GM21526 (cell line): Measurements from ENCODE around the gene LCK.

Experiments used
- ATAC-seq: cut with Tn5 transposase; IDR thresholded peaks from one replicate; pipeline ENCODE4 v1.9.1; 2021; ENCODE audit warnings: moderate library complexity; ENCODE audit not compliant: unreplicated experiment, low FRiP score

Gene LCK

DNA sequence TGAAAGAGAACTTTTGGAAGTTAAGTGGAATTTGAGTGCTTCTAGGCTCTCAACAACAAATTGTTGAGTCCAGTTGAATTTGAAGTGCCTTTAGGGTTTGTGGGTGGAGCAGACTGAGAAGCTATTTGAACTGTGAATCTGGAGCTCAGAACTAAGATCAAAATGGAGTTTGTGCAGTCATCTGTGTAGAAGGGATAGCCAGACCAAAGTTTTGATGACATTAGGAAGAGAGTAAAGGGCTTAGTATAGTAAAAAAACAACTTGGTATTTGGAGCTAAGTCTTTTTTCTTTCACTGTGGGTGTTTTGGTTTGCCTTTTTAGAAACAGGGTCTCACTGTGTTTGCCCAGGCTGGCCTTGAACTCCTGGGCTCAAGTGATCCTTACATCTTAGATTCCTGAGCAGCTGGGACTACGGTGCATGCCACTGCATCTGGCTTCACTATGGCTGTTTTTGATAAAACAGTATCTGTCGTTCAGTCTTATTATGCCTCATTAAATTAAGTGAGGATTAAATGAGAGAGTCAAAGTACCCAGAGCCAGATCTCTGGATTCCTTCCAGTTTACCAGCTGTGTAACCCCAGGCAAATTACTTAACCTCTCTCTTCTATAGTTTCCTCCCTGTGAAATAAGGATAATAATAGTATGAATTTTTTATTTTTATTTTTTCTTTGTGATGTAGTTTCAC, 60.8 kb downstream of the LCK start:
- no peak for ATAC-seq

DNA sequence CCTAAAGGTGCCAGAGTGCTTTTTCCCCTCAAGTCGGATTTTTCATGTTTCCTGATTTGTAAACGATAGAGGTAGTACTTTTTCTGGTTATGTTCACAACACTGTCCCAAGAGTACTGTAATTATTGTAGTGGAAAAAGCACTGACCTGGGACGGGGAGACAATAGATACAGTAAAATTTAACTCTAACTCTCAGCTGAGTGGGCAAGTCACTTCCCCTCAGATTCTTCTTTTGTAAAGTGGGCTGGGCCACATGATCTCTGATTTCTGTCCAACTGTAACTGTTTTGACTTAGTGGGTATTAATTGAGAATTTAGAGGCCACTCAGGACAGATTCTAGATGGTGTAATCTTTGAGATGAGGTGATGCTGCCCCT, 65.8 kb downstream of the LCK start:
- no peak for ATAC-seq

DNA sequence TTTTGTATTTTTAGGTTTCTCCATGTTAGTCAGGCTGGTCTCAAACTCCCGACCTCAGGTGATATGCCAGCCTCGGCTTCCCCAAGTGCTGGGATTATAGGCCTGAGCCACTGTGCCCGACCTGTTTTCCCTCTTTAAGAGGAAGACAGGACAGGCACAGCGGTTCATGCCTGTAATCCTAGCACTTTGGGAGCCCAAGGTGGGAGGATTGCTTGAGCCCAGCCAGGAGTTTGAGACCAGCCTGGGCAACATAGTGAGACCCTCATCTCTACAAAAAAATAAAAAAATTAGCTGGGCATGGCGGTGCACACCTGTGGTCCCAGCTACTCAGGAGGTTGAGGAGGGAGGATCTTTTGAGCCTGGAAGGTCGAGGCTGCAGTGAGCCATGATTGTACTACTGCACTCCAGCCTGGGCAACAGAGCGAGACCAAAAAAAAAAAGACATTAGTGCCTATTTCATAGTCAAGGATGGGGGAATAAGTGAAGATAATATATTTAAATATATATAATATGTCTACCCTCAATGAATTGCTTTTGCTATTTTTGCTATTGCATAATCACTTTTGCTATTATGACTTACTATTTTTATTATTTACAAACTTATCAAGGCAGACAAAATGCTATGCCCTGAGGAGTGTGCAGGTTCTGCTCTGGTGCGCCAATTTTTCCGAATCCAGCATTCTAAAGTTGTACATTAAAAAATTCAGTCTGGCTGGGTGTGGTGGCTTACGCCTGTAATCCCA, 67.2 kb downstream of the LCK start:
- no peak for ATAC-seq

DNA sequence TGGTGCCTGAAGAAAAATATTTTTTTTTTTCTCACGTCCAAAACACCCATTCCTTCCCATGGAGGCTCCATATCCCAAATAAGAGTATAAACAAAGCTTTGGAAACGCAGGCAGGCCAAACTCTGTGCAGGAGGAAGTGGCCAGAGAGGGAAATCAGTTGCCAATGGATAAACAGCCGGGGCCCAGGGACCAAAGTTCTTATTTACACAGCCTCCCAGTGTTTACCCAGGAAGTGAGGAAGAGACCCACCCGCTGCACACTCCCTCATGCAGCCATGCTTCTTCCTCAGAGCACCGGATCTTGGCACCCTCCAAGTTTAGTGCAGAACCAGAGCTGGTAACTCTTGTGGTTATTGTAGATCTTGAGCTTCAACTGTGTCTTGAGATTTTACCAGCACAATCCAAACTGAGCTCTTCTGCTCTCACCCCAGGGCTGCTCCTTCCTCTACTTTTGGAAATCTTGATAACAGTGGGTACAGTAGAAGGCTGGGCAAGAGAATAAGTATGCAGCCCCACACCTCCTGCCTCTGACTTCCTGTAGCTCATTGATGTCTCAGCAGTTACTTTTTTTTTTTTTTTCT, 70.7 kb downstream of the LCK start:
- ATAC-seq, result no peak

DNA sequence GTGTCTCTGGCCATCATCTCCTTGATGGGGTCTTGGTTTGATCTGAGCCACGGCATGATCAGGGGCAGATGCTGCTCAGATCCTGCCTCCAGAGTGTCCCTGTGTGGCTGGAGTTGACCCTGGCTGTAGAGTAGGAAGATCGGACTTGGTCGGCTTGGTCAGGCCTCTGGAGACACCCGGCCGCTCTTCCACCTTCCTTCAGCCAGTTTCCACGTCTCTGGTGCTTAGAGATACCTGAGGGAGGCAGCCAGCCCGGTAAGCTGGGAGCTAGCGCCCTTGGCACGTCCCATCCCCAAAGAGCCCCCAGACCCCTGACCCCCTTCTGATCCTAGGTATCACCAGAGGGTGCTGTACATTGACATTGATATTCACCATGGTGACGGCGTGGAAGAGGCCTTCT, 76.1 kb downstream of the LCK start:
- ATAC-seq, result no peak

DNA sequence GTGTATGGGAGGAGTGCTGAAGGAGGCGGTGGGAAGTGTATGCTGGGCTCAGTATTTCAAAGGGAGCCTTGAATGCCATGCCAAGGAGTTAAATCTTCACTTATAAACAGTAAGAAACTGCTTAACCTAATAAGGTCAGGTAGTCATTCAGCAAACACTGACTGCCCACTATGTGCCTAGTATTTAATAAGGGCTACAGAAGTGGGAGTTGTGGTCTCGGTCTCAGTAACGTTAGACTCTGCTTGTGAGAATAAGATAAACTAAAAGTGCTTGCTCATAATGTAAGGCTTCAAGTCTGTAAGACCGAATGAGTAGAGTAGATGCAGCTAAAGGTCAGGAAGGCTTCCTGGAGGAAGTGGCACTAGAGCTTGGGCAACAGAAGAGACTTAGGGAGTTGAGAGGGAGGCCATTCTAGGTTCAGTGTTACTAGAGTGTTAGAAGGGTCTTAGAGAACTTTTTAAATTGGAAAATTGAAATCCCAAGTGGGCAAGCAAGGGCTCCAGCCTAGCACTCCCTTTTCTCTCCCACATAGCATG, 78.9 kb downstream of the LCK start:
- no peak for ATAC-seq

DNA sequence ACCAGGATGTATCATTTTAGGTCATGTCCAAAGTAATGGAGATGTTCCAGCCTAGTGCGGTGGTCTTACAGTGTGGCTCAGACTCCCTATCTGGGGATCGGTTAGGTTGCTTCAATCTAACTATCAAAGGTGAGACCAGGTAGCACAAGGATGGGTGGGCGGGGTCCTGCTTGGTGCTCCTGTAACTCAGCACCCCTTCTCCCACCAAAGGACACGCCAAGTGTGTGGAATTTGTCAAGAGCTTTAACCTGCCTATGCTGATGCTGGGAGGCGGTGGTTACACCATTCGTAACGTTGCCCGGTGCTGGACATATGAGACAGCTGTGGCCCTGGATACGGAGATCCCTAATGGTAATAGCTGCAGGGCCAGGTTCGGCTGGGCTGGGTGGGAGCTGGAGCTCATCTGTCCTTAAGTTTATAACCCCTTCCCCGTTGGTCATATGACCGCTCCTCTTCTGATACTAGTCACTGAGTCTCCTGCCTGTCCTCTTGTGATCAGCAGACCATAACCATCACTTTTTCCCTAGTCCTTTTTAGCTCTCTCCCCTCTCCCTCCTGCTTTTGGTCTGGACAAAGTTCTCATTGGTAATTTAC, 79.6 kb downstream of the LCK start:
- ATAC-seq, result no peak

DNA sequence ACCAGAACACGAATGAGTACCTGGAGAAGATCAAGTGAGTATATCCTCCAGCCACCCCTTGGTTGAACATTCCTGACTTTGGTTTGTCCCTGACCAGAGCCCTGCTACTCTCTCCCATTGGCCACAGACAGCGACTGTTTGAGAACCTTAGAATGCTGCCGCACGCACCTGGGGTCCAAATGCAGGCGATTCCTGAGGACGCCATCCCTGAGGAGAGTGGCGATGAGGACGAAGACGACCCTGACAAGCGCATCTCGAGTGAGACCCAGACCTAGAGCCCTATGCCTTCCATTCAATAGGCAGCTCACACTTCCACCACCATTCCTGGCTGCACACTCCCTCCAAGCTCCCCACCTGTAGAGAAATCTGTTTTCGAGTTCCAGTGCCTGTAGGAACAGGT, 80.5 kb downstream of the LCK start:
- no peak for ATAC-seq

DNA sequence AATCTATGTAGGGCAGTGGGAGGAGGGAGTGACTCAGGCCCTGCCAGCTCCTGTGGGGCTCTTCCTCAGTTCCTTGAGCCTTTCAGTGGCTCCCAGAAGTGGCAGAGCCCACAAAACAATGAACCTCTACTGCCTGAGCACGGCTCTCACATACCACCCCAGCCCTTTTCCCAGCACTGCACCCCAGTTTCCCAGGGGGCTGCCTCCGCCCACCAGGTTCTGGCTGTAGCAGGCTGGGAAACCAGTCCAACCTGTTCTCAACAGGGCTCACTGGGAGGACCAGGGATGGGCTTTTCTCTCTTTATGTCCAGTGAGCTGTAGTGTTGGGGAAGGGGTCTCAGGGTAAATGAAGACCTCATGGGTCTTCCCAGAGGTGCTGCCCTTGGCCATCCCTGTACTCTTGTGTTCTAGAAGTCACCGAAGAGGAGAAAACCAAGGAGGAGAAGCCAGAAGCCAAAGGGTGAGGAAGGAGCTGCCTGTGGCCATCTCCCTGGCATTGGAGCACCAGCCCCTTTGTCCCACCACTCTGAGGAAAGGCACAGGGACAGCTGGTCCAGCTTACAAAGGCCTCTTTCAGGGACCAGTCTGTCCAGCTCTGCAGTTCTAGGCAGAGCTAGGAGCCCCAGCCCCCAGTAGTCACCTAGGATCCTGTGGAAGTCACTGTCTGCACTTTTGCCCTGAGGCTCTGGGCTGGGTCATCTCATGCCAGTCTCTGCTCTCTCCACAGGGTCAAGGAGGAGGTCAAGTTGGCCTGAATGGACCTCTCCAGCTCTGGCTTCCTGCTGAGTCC, 81.4 kb downstream of the LCK start:
- ATAC-seq, result no peak

DNA sequence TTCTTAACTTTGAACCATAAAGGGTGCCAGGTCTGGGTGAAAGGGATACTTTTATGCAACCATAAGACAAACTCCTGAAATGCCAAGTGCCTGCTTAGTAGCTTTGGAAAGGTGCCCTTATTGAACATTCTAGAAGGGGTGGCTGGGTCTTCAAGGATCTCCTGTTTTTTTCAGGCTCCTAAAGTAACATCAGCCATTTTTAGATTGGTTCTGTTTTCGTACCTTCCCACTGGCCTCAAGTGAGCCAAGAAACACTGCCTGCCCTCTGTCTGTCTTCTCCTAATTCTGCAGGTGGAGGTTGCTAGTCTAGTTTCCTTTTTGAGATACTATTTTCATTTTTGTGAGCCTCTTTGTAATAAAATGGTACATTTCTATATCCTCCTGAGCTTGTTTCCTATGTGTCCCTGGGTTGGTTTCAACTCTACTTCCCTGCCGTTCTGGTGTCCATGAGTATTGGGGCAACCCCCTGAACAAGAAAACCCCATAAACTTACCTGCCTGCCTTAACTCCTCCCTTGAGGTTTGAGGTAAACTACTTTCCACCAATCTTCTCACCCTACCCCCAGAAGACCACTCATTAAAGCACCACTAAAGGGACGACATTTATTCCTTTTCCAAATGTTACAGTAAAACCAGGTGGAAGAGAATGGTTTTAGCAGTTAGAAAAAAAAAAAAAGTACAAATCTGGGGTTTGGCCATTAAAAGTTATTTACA, 82.3 kb downstream of the LCK start:
- ATAC-seq, result no peak

DNA sequence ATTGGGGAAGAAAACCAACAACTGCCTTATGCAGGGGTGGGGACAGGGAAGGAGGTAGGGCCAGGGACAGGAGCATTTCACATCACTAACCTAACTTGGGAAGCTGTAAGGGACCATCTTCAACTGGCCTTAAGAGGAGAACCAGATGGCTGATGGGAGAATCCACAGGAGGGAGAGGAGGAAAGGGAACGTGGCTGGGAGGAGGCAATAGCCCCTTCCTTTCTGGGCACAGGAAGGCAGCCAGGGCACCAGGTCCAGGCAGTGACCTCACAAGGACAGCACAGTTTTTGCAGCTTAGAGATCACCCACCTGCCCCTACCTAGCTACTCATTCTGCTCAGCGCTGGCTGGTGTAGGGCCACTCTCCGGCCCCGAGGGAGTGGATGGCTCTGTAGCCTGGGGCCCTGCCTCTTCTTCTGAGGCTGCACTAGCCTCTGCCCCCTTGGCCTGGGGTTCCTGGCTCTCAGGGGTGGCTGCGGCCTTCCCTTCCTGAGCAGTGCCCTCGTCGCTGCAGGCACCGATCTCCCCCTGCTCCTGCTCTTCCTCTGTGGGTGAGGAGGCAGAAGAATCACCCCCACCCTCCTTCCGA, 83.3 kb downstream of the LCK start:
- ATAC-seq, result no peak

DNA sequence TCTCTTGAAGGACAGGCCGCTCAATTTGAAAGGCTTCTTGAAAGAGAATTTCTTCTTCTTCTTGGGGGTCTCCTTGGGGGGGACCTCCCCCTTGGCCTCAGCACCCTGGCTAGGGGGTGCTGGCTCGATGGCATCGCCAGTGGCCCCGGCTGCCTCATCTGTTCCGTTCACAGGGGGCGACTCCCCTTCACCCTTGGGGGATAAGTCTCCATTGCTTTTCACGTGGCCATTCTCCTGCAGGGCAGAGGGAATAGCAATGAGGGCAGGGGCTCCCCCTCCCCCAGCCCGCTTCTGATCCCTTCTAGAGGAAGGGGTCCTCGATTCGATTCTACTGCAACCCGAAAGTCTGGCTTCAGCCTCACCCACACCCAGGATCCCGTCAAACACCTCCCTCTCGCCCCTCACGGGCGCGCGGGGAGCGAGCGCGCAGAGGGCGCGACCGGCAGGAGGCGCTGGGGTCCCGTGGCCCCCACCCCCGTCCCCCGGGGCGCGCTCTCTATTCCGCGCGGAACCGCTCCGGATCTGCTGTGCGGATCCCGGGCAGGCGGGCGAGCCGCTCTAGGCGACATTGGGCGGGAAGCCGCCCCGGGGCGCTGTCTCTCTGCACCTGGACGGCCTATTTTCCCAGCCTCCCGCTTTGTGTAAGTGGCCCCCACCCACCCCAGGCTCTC, 83.9 kb downstream of the LCK start:
- ATAC-seq, result no peak

DNA sequence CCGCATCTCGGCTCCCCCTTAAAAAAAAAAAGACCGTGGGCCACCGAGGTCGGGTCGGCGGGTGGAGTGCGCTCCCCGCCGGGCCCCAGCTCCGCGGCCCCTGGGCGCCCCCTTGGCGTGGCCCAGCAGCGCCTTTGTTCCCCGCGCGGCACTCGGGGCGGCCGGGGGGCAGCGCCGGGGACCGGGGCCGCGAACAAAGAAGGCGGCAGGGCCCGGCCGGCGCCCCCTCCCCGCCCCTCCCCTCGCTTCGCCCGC, 84.4 kb downstream of the LCK start:
- no peak for ATAC-seq
